ENCODE data around the gene C2orf92.

Gene C2orf92

DNA sequence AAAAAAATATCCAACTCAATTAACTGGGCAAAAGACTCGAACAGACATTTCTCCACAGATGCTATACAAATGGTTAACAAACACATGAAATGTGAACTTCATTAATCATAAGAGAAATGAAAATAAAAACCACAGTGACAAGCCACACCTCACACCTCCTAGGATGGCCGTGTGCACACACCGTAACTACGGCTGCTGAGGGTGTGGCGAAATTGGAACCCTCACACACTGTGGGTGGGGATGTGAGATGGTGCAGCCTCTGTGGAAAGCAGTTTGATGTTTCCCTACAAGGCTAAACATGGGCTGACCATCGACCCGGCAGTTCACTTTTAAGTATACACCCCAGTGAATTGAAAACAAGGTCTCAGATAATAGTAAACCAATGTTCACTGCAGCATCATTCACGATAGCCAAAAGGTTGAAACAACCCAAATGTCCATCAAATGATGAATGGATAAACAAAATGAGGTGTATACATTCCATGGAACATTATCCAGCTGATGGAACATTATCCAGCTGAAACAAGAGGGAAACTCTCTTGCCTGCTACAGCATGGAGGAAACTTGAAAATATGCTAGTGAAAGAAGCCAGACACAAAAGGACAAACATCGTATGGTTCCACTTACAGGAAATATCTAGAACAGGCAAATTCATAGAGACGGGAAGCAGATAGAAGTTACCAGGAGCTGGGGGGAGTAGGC lies 76.1 kb downstream of the C2orf92 start:
- H3K9me3 ChIP-seq (replicated peaks; ENCODE audit: insufficient read depth, low read length) = no peaks in the 10 kb centered on the region
- H4K20me1 ChIP-seq (ENCODE audit: insufficient read depth, low read length) = no peaks in the 10 kb centered on the region
- H3K79me2 ChIP-seq (ENCODE audit: low read length) = no peaks in the 10 kb centered on the region
- no peak overlapping the region for H3K4me3 ChIP-seq (ENCODE audit: low read length)
- no peak overlapping the region for H2AFZ ChIP-seq (ENCODE audit: low read length)
- no peaks in the 10 kb centered on the region for H3K4me1 ChIP-seq (ENCODE audit: low read length)
- no peak overlapping the region for H3K4me2 ChIP-seq (ENCODE audit: low read depth, low read length)
- no peaks in the 10 kb centered on the region for H3K9me2 ChIP-seq (replicated peaks; ENCODE audit: insufficient read depth, low read length)
- H3K27ac ChIP-seq (ENCODE audit: low read length) = no peak overlapping the region
- TF ChIP-seq EZH2 (optimal IDR thresholded peaks at IDR 0.05; ENCODE audit: low read depth, low read length) = no peak
- TF ChIP-seq, protein P1, sequence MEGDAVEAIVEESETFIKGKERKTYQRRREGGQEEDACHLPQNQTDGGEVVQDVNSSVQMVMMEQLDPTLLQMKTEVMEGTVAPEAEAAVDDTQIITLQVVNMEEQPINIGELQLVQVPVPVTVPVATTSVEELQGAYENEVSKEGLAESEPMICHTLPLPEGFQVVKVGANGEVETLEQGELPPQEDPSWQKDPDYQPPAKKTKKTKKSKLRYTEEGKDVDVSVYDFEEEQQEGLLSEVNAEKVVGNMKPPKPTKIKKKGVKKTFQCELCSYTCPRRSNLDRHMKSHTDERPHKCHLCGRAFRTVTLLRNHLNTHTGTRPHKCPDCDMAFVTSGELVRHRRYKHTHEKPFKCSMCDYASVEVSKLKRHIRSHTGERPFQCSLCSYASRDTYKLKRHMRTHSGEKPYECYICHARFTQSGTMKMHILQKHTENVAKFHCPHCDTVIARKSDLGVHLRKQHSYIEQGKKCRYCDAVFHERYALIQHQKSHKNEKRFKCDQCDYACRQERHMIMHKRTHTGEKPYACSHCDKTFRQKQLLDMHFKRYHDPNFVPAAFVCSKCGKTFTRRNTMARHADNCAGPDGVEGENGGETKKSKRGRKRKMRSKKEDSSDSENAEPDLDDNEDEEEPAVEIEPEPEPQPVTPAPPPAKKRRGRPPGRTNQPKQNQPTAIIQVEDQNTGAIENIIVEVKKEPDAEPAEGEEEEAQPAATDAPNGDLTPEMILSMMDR (IDR thresholded peaks at IDR 0.05; ENCODE audit: low read length) = no peak
- no peak for TF ChIP-seq EZH2phosphoT487 (IDR thresholded peaks at IDR 0.05; ENCODE audit: low read length)
- H3K27me3 ChIP-seq (replicated peaks; ENCODE audit: insufficient read depth, low read length) = no peaks in the 10 kb centered on the region
- no peak for DNase-seq
- no peak overlapping the region for H3K9ac ChIP-seq (ENCODE audit: low read length)
- H3F3A ChIP-seq (ENCODE audit: insufficient read depth, low read length) = no peaks in the 10 kb centered on the region
- no peaks in the 10 kb centered on the region for H3K36me3 ChIP-seq (replicated peaks; ENCODE audit: insufficient read depth, low read length)

DNA sequence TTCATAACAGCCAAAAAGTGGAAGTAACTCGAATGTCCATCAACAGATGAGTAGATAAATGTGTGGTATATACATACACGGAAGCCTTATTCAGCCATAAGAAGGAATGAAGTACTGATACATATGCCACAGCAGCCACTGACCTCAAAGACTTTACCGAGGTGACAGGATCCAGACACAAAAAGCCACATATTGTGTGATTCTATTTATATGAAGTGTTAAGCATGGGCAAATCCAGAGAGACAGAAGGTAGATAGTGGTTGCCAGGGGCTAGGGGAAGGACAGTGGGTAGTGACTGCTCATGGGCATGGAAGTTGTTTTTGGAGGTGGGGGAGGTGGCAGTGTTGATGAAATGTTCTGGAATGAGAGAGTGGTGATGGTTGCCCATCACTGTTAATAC lies 77.8 kb downstream of the C2orf92 start:
- no peak overlapping the region for H3K9ac ChIP-seq (ENCODE audit: low read length)
- no peaks in the 10 kb centered on the region for H3F3A ChIP-seq (ENCODE audit: insufficient read depth, low read length)
- H3K79me2 ChIP-seq (ENCODE audit: low read length) = no peaks in the 10 kb centered on the region
- TF ChIP-seq EZH2phosphoT487 (IDR thresholded peaks at IDR 0.05; ENCODE audit: low read length) = no peak
- TF ChIP-seq, protein P1 (IDR thresholded peaks at IDR 0.05; ENCODE audit: low read length) = no peak
- TF ChIP-seq EZH2 (optimal IDR thresholded peaks at IDR 0.05; ENCODE audit: low read depth, low read length) = no peak
- H2AFZ ChIP-seq (ENCODE audit: low read length) = no peak overlapping the region
- H3K27me3 ChIP-seq (replicated peaks; ENCODE audit: insufficient read depth, low read length) = no peaks in the 10 kb centered on the region
- DNase-seq = no peak
- no peak overlapping the region for H3K4me3 ChIP-seq (ENCODE audit: low read length)
- H3K27ac ChIP-seq (ENCODE audit: low read length) = no peak overlapping the region
- H3K4me2 ChIP-seq (ENCODE audit: low read depth, low read length) = no peak overlapping the region
- no peaks in the 10 kb centered on the region for H3K9me2 ChIP-seq (replicated peaks; ENCODE audit: insufficient read depth, low read length)
- no peaks in the 10 kb centered on the region for H3K4me1 ChIP-seq (ENCODE audit: low read length)
- H3K9me3 ChIP-seq (replicated peaks; ENCODE audit: insufficient read depth, low read length) = no peaks in the 10 kb centered on the region
- H3K36me3 ChIP-seq (replicated peaks; ENCODE audit: insufficient read depth, low read length) = no peaks in the 10 kb centered on the region
- H4K20me1 ChIP-seq (ENCODE audit: insufficient read depth, low read length) = no peaks in the 10 kb centered on the region

DNA sequence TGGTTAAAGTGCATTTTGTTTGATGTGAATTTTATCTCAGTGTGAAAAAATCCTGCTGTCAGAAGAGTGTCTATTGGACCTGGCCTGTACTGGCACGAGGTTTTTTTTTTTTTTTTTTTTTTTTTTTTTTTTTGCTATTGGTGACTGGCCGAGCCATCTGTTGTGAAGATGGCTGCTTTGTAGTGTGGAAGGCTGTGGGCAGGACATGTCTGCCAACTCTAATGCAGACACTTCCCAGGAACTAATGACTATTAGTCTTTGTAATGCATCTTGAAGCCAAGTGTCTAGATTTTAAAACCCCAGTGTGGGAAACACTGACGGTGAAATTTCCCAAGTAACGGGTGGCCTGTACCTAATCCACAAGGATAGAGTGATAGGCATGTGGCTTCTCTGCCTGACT lies 78.2 kb downstream of the C2orf92 start:
- Histone ChIP-seq H3K27ac (ENCODE audit: low read length) (no peak overlapping the region), H4K20me1 (ENCODE audit: insufficient read depth, low read length) (no peaks in the 10 kb centered on the region)

More for the DNA sequence above, 78.2 kb downstream of the C2orf92 start:
- no peak overlapping the region for H3K4me2 ChIP-seq (ENCODE audit: low read depth, low read length)
- H3K27me3 ChIP-seq (replicated peaks; ENCODE audit: insufficient read depth, low read length) = no peaks in the 10 kb centered on the region
- no peaks in the 10 kb centered on the region for H3K36me3 ChIP-seq (replicated peaks; ENCODE audit: insufficient read depth, low read length)
- no peaks in the 10 kb centered on the region for H3K9me2 ChIP-seq (replicated peaks; ENCODE audit: insufficient read depth, low read length)
- H3K4me3 ChIP-seq (ENCODE audit: low read length) = no peak overlapping the region
- TF ChIP-seq EZH2phosphoT487 (IDR thresholded peaks at IDR 0.05; ENCODE audit: low read length) (no peak), EZH2 (optimal IDR thresholded peaks at IDR 0.05; ENCODE audit: low read depth, low read length) (no peak)
- TF ChIP-seq, protein P1 (IDR thresholded peaks at IDR 0.05; ENCODE audit: low read length) = no peak
- H3K9ac ChIP-seq (ENCODE audit: low read length) = no peak overlapping the region
- no peaks in the 10 kb centered on the region for H3K9me3 ChIP-seq (replicated peaks; ENCODE audit: insufficient read depth, low read length)
- no peaks in the 10 kb centered on the region for H3K79me2 ChIP-seq (ENCODE audit: low read length)
- no peaks in the 10 kb centered on the region for H3F3A ChIP-seq (ENCODE audit: insufficient read depth, low read length)
- no peak for DNase-seq
- H3K4me1 ChIP-seq (ENCODE audit: low read length) = no peaks in the 10 kb centered on the region
- no peak overlapping the region for H2AFZ ChIP-seq (ENCODE audit: low read length)
